GM21526 (cell line): ENCODE measurements around the gene EPO.
A peak's percentile ranks its signal among the peaks of the same experiment; 100 is the strongest.
"Not testable (repeated sequence)": the region's sequence is repeated elsewhere in the genome, so short reads cannot be mapped to it uniquely, and the experiment has no call there.

Source experiments
- ATAC-seq: cut with Tn5 transposase; IDR thresholded peaks from one replicate; pipeline ENCODE4 v1.9.1; 2021; ENCODE audit warnings: moderate library complexity; ENCODE audit not compliant: unreplicated experiment, low FRiP score

Gene EPO

GRCh38 chr7:100701089-100701488 lies 19.2 kb upstream of the EPO start:
- ATAC-seq: not testable (repeated sequence)

- ATAC-seq: peak; percentile 65
These were observed 14.9 kb upstream of the EPO start for GRCh38 chr7:100705320-100705752.

GRCh38 chr7:100705753-100706671 lies 14.3 kb upstream of the EPO start, which contains the start of gene POP7:
TSS of gene POP7 (plus strand) at chr7:100706121. CDS start at chr7:100706831, 710 bp downstream.
- ATAC-seq: peak; percentile 78

- ATAC-seq: no peak
These were observed 13.5 kb upstream of the EPO start for GRCh38 chr7:100706672-100707311.

GRCh38 chr7:100708395-100708794 lies 11.9 kb upstream of the EPO start:
- no peak for ATAC-seq

- ATAC-seq: no peak
These were observed 9.8 kb upstream of the EPO start for GRCh38 chr7:100710452-100710851.

GRCh38 chr7:100711369-100711768 lies 8.9 kb upstream of the EPO start:
- no peak for ATAC-seq

- no peak for ATAC-seq
These were observed 5.5 kb upstream of the EPO start for GRCh38 chr7:100714725-100715124.

- ATAC-seq: not testable (repeated sequence)
These were observed 3.2 kb upstream of the EPO start for GRCh38 chr7:100717073-100717472.

- ATAC-seq: no peak
These were observed 567 bp upstream of the EPO start for GRCh38 chr7:100719523-100720278.

GRCh38 chr7:100720671-100721504 lies 620 bp downstream of the EPO start:
- ATAC-seq: no peak

GRCh38 chr7:100721505-100721812 lies 1.2 kb downstream of the EPO start:
- no peak for ATAC-seq

- ATAC-seq: no peak
These were observed 2.4 kb downstream of the EPO start for GRCh38 chr7:100722480-100723212.

- no peak for ATAC-seq
These were observed 3.5 kb downstream of the EPO start for GRCh38 chr7:100723732-100724275.

- ATAC-seq: not testable (repeated sequence)
These were observed 4.1 kb downstream of the EPO start for GRCh38 chr7:100724364-100724763.

GRCh38 chr7:100726996-100727761 lies 6.9 kb downstream of the EPO start:
- ATAC-seq: no peak

GRCh38 chr7:100728196-100728595 lies 7.9 kb downstream of the EPO start:
- ATAC-seq: no peak

- no peak for ATAC-seq
These were observed 10.0 kb downstream of the EPO start for GRCh38 chr7:100730136-100730800.
